Tibial nerve (tissue), 4 donors: Measurements from ENCODE around the gene PKP4. TPM values are rescaled to one million over a fixed set of nuclear protein-coding genes. Genes with fewer than 3 reads are reported as not detected.

ENCODE experiments used
- DNase-seq, 2 donors: peaks; one replicate each; pipeline ENCODE4 v3.0.0-alpha.2; 2019; ENCODE audit warnings: low spot score in 2 of 2
- H3K27ac ChIP-seq, 4 donors: fragments of 200-600 bp; sonication (generic) in 3 of 4; one replicate each; pipeline ENCODE4 v1.5.1; 2017 to 2019; ENCODE audit warnings: mild to moderate bottlenecking in 1 of 4
- H3K27me3 ChIP-seq, 2 donors: fragments of 200-600 bp; sonication (generic) in 1 of 2; one replicate each; pipeline versions ENCODE4 v1.5.1 to v1.6.0; 2017 to 2019
- H3K36me3 ChIP-seq, 3 donors: fragments of 200-600 bp; sonication (generic); one replicate each; pipeline ENCODE4 v1.5.1; 2018 to 2019
- H3K4me1 ChIP-seq, 4 donors: fragments of 200-600 bp; sonication (generic) in 3 of 4; one replicate each; pipeline ENCODE4 v1.5.1; 2017 to 2019
- H3K4me3 ChIP-seq, 4 donors: fragments of 200-600 bp; sonication (generic) in 3 of 4; one replicate each; pipeline ENCODE4 v1.5.1; 2017 to 2019; ENCODE audit warnings: mild to moderate bottlenecking in 1 of 4, moderate library complexity in 1 of 4
- H3K9me3 ChIP-seq, 4 donors: fragments of 200-600 bp; sonication (generic) in 3 of 4; one replicate each; pipeline ENCODE4 v1.5.1; 2017 to 2019
- CTCF ChIP-seq, 5 experiments: fragments of 200-600 bp in 3 of 5; fragments of 450-650 bp in 2 of 5; sonication (generic) in 3 of 5; IDR thresholded peaks; one replicate each; pipeline ENCODE4 v1.5.1; 2016 to 2019; ENCODE audit warnings: antibody characterized with exemption in 5 of 5, mild to moderate bottlenecking in 3 of 5, moderate library complexity in 2 of 5
- EP300 ChIP-seq, 2 donors: sonication (generic); formaldehyde crosslinking; IDR thresholded peaks; one replicate each; pipeline ENCODE4 v1.6.1; 2017; ENCODE audit warnings: antibody characterized with exemption in 2 of 2, mild to moderate bottlenecking in 1 of 2
- POLR2A ChIP-seq, 2 donors: fragments of 450-650 bp; IDR thresholded peaks; one replicate each; pipeline ENCODE4 v1.6.1; 2017; ENCODE audit warnings: antibody characterized with exemption in 2 of 2, mild to moderate bottlenecking in 2 of 2, moderate library complexity in 2 of 2
- WGBS, 2 donors: methylation state at CpG; one replicate each; pipeline ENCODE4 v1.1.5; 2018; 5-methylcytosine and 5-hydroxymethylcytosine counted together
- total RNA-seq, 4 donors: library from RNA; depleted of rRNA; stranded (reverse); fragments of >200 nt; gene quantifications; one replicate each; pipeline ENCODE4 v1.1.0, GENCODE V29; 2016

The PKP4 gene
- total RNA-seq, 4 donors from 2014 or later: 57.8 to 100 (median 92.0) TPM

- Histone ChIP-seq H3K36me3 (peaks cover 0 to 19% (median 0%) of the 10 kb centered on the region in 3 donors), H3K9me3 (no peaks in the 10 kb centered on the region), H3K4me1 (peaks cover 0 to 3% (median 0%) of the 10 kb centered on the region in 4 donors), H3K4me3 (no peak overlapping the region), H3K27me3 (no peaks in the 10 kb centered on the region), H3K27ac (no peak overlapping the region)
- TF ChIP-seq POLR2A (IDR thresholded peaks at IDR 0.05) (no peak), CTCF (IDR thresholded peaks at IDR 0.05) (no peak), EP300 (IDR thresholded peaks at IDR 0.05) (no peak)
- no peak for DNase-seq
- 96 to 100% methylated on average over 1 of the region's 1 CpG for WGBS, 2 donors
Measured at GRCh38 chr2:158578703-158579330, 122.1 kb downstream of the PKP4 start.

GRCh38 chr2:158579928-158580327 lies 123.2 kb downstream of the PKP4 start:
- no peaks in the 10 kb centered on the region for H3K9me3 ChIP-seq
- peaks cover 0 to 25% (median 0%) of the 10 kb centered on the region in 3 donors for H3K36me3 ChIP-seq
- H3K4me3 ChIP-seq: no peak overlapping the region
- 95 to 96% methylated on average over 2 of the region's 2 CpGs for WGBS, 2 donors
- peaks cover 0 to 3% (median 0%) of the 10 kb centered on the region in 4 donors for H3K4me1 ChIP-seq
- H3K27me3 ChIP-seq: no peaks in the 10 kb centered on the region
- no peak overlapping the region for H3K27ac ChIP-seq
- DNase-seq: no peak
- TF ChIP-seq POLR2A (IDR thresholded peaks at IDR 0.05) (no peak), EP300 (IDR thresholded peaks at IDR 0.05) (no peak), CTCF (IDR thresholded peaks at IDR 0.05) (no peak)

GRCh38 chr2:158580760-158581159 lies 124.0 kb downstream of the PKP4 start:
- WGBS, 2 donors: 86 to 98% methylated on average over 2 of the region's 2 CpGs
- Histone ChIP-seq H3K27ac (no peak overlapping the region), H3K9me3 (no peaks in the 10 kb centered on the region), H3K36me3 (peaks cover 0 to 25% (median 0%) of the 10 kb centered on the region in 3 donors), H3K4me1 (no peaks in the 10 kb centered on the region), H3K4me3 (no peak overlapping the region), H3K27me3 (no peaks in the 10 kb centered on the region)
- TF ChIP-seq EP300 (IDR thresholded peaks at IDR 0.05): no peak
- no peak for TF ChIP-seq CTCF (IDR thresholded peaks at IDR 0.05)
- no peak for TF ChIP-seq POLR2A (IDR thresholded peaks at IDR 0.05)
- no peak for DNase-seq

- H3K4me3 ChIP-seq: no peak overlapping the region
- H3K27ac ChIP-seq: no peak overlapping the region
- H3K36me3 ChIP-seq: peaks cover 0 to 25% (median 0%) of the 10 kb centered on the region in 3 donors
- no peak for DNase-seq
- WGBS, 2 donors: 85 to 93% methylated on average over 1 of the region's 1 CpG
- H3K9me3 ChIP-seq: no peaks in the 10 kb centered on the region
- H3K4me1 ChIP-seq: peaks cover 0 to 4% (median 0%) of the 10 kb centered on the region in 4 donors
- no peaks in the 10 kb centered on the region for H3K27me3 ChIP-seq
- TF ChIP-seq POLR2A (IDR thresholded peaks at IDR 0.05): no peak
- TF ChIP-seq EP300 (IDR thresholded peaks at IDR 0.05): no peak
- TF ChIP-seq CTCF (IDR thresholded peaks at IDR 0.05): no peak
Measured at GRCh38 chr2:158582670-158583069, 125.9 kb downstream of the PKP4 start.

- Histone ChIP-seq H3K27ac (no peak overlapping the region), H3K4me3 (no peak overlapping the region), H3K36me3 (peaks cover 0 to 25% (median 0%) of the 10 kb centered on the region in 3 donors), H3K9me3 (no peaks in the 10 kb centered on the region), H3K4me1 (peaks cover 0 to 4% (median 0%) of the 10 kb centered on the region in 4 donors), H3K27me3 (no peaks in the 10 kb centered on the region)
- WGBS, 2 donors: 97% methylated on average over 19 of the region's 19 CpGs
- TF ChIP-seq POLR2A (IDR thresholded peaks at IDR 0.05) (no peak), EP300 (IDR thresholded peaks at IDR 0.05) (no peak), CTCF (IDR thresholded peaks at IDR 0.05) (no peak)
- DNase-seq: no peak
Measured at GRCh38 chr2:158583923-158584322, 127.2 kb downstream of the PKP4 start.
